HT1080 (cell line): ENCODE measurements around the gene RPSA. TPM values are rescaled to one million over a fixed set of nuclear protein-coding genes. Genes with fewer than 3 reads are reported as not detected.
"Not testable (repeated sequence)": the region's sequence is repeated elsewhere in the genome, so short reads cannot be mapped to it uniquely, and the experiment has no call there.

ENCODE experiments used
- DNase-seq: peaks from one replicate; pipeline ENCODE4 v3.0.0-alpha.2; 2015; ENCODE audit warnings: low read depth
- polyA plus RNA-seq, 2 experiments: library from polyadenylated mRNA; depleted of rRNA; stranded (reverse); fragments of >200 nt; gene quantifications; 2 replicates each; pipeline ENCODE4 v1.2.3, GENCODE V29; 2015
- total RNA-seq: library from RNA; depleted of rRNA; stranded (reverse); fragments of >200 nt; shearing (Covaris generic); gene quantifications from 2 replicates; pipeline ENCODE4 v1.2.3, GENCODE V29; 2014; rRNA removed

RPSA gene
- total RNA-seq = 2,701 and 2,964 TPM in 2 replicates
- polyA plus RNA-seq (2015; cell fraction: cytosol; rRNA removed) = 3,532 and 3,656 TPM in 2 replicates
- 1,497 and 1,638 TPM in 2 replicates for polyA plus RNA-seq (2015; cell fraction: nucleus; rRNA removed)

DNA sequence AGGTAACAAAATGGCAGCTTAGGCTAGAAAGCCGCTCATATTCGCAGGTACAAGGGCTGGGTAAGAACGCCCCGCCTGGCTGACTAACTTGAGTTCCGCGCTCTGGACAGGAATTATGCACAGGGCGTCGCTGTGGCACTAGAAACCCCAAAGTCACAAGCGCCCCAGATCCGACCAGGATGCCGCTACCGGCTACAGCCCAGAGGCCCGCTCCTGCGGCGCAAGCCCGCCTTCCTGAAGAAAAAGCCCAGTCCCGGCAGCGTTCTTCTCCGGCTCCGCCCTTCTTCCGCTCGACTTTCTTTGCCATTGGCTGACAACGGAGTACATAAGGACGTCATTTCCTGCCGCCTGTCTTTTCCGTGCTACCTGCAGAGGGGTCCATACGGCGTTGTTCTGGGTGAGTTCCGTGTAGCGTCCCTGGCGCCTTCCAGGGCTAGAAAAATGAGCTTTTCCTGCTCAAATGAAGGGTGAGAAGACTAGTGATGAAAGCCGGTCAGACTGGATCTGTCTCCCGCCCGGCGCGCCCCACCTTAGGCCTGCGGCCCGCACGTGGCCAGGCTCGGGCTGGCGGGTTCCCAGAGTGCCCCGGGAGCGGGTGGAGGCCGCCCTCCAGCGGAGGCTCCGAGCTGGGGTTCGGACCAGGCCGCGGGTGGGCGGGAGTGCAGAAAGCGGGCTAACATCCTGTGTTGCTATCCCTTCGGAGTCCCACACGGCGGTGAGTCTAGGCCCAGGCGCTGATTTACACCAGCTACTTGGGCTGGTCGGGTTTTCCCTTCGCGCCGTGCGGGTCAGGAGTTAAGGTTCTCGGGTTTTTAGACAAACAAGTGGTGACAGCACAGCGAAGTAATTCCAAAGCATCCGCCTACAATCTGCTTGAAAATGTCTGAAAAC lies at the start of gene RPSA:
TSS of gene RPSA (plus strand) at position 353 of the 891 bp plus-strand sequence. CDS start 934 bp downstream, outside the sequence.
- DNase-seq = peak; percentile 98

DNA sequence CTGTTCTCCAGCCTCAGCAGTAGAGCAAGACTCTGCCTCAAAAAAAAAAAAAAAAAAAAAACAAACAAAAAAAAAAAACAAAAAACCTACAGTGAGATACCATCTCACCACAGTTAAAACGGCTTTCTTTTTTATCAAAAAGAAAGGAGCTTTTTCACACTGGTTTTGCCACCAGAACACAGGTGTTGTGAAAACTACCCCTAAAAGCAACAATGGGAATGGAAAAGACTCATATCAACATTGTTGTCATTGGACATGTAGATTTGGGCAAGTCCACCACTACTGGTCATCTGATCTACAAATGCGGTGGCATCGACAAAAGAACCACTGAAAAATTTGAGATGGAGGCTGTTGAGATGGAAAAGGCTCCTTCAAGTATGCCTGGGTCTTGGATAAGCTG lies 48.2 kb upstream of the RPSA start:
- DNase-seq = no peak

DNA sequence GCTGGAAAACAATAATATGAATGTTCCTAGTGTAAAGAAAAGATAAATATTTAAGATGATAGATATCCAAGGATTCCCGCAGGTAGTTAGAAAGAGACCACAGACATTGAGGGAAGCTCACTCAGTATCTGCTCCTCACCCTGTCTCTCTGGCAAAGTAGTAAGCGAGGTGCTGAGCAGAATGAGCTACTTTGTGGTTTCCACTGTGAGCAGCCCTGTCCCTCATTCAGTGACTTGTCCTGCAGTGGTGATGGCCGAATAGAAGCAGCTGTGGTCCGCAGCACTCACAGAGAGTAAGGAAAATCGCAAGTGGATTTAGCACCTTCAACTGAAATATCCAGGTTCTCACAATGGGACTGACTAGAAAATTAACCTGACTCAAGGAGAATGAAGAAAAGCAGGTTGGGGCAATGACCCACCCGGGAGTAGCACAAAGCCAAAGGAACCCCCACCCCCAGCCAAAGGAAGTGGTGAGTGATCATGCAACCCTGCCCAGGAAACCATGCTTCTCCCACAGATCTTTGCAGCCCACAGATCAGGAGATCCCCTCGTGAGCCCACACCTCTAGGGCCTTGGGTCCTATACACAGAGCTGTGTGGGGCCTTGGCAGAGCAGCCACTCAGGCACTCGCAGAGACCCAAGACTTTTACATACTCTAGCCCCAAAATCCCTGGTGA lies 45.1 kb upstream of the RPSA start:
- peak; percentile 6 for DNase-seq

DNA sequence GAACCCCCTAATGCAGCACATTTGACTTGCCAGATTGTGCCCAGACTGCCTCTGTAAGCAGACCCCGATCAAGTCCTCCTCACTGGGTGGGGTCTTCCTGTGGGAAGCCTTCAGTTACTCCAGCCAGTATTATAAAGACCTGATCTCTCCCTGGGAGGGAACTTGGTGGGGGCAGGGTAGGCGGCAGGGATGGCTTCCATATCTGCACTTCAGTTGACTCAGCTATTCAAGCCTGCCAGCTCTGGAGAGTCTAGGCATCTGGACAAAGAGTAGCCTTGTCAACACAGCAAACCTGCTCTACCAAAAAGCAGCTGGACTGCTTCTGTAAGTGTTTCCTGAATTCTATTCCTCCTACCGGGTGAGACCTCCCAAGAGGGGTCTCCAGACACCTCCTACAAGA lies 44.3 kb upstream of the RPSA start:
- no peak for DNase-seq

DNA sequence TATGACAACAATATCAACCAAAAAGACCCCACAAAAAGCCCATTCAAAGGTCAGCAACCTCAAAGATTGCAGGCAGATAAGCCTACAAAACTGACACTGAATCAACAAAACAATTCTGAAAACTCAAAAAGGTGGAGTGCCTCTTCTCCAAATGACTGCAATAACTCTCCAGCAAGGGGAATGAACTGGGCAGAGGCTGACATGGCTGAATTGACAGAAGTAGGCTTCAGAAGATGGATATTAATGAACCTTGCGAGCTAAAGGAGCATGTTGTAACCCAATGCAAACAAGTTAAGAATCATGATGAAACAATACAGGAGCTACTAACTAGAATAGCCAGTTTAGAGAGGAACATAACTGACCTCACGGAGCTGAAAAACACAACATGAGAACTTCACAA lies 43.7 kb upstream of the RPSA start:
- DNase-seq = no peak

DNA sequence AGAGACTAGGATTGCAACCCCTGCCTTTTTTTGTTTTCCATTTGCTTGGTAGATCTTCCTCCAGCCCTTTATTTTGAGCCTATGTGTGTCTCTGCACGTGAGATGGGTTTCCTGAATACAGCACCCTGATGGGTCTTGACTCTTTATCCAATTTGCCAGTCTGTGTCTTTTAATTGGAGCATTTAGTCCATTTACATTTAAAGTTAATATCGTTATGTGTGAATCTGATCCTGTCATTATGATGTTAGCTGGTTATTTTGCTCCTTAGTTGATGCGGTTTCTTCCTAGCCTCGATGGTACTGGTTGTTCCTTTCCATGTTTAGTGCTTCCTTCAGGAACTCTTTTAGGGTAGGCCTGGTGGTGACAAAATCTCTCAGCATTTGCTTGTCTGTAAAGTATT lies 36.1 kb upstream of the RPSA start:
- not testable (repeated sequence) for DNase-seq

DNA sequence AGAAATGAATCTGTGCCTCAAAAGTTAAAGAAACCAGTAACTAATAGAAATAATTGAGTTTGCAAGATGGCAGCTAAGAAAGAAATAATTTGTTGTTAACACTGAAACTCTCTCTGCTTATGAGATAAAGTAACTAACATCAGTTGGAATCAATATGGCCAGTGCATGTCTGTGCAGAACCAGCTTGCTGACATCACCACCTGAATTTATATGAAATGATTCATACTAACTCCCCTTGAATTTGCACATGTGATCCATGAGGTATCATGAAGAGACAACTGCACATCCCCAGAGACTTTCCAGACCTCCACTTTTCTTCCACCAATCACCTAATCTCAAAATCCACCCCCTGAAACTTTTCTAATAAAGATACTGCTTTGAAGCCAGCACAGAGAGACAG lies 33.7 kb upstream of the RPSA start:
- DNase-seq = peak; percentile 15

DNA sequence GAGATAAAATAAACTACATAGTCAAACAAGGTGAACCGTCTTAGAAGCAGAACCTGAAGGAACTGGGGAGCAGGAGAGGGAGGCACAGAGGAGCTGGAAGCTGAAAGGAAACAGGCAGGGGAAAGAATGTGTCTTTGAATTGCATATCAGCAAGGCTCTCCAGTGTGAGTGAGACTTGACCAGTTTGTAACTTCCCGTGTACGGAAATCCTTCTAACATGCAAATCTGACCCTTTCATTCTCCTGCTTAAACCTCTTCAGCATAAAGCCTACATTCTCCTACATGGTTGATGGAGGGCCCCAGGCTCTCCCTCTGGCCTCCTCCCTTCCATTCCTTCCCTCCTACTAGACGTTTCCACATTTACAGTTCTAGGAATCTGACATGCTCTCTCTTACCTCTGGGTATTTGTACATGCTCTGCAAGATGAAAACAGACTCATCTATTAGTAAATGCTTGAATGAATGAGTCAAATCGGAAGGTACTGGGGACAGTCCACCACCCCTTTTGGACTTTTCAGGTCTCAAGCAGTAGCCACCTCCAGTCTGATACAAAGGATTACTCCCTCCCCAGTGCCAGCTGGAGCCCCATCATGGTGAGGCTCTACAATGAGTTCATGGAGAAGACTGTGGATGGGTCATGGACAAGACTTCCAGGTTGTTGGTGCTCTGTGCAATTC lies 29.4 kb upstream of the RPSA start:
- DNase-seq = no peak

DNA sequence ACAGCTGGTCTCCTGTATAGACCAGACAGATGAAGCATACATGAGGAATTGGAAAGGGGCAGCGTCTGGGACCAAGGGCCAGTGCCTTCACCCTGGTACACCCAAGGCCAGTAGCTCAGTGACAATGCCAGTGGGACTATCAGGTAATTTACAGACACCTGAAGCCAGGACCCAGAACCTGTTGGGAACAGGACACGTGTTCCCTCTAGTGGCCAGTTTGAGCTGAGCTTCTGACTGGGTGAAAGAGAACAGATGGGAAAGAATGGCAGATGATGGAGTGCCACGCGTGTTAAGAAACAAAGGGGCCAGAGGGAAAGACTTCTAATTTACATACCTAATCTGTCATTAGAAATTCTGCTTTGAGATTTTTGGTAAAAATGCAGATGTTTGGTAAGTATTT lies 28.4 kb upstream of the RPSA start:
- peak; percentile 37 for DNase-seq

DNA sequence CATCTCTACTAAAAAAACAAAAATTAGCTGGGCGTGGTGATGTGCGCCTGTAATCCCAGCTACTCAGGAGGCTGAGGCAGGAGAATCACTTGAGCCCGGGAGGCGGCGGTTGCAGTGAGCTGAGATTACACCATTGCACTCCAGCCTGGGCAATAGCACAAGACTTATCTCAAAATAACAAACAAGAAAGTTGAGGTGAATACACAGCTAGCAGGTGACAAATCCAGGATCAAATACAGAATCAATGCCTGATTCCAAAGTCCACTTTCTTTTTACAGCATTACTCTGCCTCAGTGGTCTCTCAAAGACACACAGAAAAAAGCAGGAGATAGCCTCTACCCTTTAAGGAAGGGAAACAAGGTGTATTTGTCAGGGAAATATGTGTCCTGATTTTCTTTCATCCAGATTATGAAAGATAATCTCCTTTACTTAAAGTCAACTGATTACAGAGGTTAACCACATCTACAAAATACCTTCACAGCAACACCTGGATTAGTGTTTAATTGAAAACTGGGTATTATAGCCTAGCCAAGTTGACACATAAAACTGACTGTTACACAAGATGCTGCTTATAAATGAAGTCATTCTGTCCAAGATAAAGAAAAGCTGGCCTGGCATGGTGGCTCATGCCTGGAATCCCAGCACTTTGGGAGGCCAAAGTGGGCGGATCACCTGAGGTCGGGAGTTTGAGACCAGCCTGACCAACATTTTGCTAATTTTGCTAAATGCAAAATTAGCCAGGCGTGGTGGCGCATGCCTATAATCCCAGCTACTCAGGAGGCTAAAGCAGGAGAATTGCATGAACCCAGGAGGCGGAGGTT lies 27.4 kb upstream of the RPSA start:
- DNase-seq = no peak

DNA sequence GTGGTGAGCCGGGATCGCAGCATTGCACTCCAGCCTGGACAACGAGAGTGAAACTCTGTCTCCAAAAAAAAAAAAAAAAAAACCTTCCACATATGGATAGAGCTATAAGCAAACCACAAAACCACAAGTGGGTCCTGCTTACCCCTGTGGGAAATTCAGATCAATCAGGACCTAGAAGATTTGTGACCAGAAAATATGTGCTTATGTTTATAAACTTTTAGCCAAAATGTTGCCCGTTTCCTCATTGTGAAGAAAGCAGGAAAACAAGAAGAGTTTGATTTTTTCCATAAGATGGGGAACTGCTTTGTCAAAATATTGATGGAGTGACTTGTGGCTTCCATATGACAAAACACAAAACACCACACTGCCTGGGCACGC lies 26.8 kb upstream of the RPSA start:
- no peak for DNase-seq

DNA sequence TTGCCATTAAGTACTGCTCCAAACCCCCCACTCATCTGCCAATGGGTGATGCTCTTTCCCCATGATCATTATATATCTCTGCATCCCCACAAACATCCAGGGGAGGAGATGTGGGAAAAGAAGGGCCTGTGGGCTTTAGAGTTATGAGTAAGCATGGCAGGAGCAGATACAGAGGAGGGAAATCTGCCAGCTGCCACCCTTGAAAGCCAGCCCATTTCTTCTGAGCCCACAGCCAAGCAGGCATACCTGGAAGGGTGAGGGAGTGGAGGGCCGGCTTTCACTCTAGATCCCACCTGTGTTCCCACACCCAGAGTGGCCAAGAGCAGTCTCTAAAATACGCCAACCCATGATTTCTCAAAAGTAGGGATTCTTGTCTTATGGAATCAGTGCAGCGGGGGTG lies 25.1 kb upstream of the RPSA start:
- DNase-seq = no peak

DNA sequence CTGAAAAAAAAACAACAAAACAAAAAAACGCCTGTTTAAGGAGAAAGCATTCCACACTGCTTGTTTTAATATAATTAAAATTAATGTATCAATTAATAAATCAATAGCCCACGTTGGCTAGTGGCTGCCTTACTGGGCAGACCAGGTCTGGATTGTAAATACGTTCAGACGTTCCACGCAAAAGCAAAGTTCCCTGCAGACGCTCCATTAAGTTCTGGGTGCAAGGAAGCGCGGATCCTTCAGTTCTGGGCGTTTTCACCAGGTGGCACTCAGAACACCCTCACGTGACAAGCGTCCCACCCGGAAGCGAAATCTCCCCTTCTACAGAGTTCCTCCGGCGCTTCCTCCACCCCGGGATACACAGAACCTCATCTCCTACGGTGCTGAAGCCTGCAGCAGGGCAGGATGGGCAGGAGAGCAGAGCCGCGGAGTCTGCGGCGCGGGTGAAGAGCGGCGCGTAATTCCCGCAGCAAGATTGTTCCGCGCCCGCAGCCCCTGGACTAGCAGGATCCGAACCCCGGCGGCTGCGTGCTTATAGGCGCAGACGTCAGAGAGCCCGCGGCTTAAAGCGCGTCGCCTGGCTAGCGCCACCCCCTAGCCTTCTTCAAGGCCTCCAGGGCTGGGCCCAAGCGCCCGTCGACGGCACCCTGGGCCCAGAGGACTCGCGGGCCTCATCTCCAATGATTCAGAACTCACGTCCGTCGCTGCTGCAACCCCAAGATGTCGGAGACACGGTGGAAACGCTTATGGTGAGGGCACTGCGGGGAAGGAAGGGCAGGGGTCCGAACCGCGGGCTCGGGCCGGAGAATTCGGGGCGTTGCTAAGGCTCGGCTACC lies 23.3 kb upstream of the RPSA start, which contains the start of gene SLC25A38:
TSS of gene SLC25A38 (plus strand) at position 326 of the 836 bp plus-strand sequence. CDS start at position 681, 355 bp downstream.
- peak; percentile 86 for DNase-seq

DNA sequence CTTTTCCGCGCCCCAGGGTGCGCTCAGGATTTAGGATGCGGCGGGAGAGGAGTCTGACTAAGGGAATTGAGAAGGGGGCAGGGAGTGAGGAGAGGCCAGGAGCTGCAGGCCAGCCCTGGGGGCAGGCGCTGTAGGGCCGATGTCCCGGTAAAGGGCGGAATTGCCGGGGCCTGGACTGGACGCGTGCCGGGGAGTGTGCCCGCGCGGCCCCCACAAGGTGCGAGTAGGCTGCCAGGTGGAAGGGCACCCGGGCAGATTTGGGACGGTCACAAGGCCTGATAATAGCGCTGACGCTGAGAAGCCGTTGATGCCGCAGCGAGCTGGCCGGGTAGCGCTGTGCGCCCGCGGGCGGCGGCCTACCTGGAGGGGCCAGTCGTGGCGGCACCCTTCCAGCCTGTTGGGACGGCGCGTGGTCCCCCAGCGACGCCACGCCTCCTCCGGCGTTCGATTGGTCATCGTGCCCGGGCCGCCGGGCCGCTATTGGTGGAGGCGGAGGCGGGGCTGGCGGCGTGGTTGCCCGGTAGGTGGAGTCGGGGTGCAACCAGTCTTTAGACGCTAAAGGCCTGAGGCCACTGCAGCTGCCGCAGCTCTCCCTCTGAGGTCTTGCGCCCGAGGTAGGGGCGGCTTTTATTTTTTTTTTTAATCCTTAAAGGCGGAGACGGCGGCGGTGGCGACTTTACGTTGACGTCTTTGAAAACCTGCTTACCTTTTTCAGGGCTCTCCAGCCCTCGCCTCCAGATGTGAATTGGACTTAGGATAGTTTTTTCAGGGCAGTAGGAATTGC lies 22.4 kb upstream of the RPSA start:
- DNase-seq = peak; percentile 94

DNA sequence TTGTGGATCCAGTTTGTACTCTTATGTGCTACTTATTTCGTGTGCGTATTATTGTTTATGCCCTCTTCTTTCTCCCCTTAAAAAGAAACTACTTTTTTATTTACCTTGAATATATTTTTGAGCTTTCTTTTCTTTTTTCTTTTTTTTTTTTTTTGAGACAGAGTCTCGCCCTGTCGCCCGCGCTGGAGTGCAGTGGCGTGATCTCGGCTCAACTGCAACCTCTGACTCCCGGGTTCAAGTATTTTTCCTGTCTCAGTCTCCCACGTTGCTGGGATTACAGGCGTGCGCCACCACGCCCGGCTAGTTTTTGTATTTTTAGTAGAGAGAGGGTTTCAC lies 21.9 kb upstream of the RPSA start:
- no peak for DNase-seq

DNA sequence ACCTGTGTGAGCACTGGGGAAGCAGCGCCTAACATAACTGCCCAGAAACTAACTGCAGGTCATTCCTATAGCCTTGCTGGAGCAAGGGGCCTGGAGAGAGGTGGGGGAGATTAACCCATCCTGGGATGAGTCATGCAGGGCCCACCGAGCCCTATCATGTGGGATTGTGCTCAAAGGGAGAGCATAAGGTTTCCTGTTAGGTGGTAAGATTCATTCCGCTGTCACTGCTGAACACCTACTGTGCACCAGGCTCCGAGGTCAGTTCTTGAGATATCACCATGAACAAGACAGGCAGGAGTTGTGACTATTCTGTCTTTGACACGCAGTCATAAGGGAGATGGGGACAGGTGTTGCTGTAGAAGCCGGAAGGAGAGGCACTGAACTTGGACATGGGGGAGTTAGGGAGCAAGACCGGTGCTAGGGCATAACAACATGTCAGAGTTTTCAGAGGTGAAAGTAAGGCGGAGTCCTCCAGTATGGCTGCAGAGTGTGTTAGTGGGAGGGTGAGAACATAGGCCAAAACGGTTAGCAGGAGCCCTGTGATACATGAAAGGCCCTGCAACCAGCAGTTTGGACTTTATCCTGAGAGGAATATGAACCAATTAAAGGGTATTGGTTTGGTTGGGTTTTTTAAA lies 20.9 kb upstream of the RPSA start:
- DNase-seq = peak; percentile 12

DNA sequence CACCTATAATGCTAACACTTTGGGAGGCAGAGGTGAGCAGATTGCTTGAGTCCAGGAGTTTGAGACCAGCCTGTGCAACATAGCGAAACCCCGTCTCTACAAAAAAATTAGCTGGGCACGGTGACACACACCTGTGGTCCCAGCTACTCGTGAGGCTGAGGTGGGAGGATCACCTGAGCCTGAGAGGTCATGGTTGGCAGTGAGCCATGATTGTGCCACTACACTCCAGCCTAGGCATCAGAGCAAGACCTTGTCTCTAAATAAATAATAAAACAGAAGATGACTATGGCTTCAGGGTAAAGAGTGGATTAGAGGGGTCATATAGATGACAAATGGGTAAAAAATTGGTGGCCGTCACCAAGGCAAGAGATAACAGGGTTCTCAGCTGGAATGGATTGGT lies 20.2 kb upstream of the RPSA start:
- DNase-seq = no peak

DNA sequence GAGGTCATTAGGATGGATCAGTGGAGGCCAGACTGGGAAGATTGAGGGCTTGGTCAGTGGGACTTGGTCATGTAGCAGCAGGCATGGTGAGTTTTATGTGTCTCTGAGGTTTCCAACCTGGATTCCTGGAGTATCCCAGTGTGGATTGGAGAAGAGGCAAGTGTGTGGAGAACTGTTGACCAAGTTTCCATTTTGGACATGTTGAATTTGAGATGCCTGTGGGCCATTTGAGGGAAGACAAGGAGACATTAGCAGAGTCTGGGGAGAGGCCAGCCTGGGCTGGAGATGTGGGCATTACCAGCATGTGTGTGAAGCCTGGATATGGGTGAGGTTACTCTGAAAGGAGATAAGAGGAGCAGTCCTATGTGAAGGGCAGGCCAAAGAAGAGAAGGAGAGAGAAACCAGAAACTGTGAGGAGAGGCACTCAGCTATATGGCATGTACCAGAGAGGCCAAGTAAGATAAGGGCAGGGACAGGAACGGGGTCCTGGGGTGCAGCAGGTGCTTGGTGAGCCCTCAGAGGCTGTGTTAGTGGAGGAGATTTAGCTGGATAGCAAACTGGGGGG lies 19.0 kb upstream of the RPSA start:
- no peak for DNase-seq
